Middle frontal gyrus (tissue), 1 donor: Measurements from ENCODE around the gene COPS7A.

Experiments used
- DNase-seq: peaks from one replicate; pipeline ENCODE4 v3.0.0-alpha.2; 2015; ENCODE audit warnings: low spot score; ENCODE audit errors: extremely low spot score

The COPS7A gene

GRCh38 chr12:6723607-6724408 lies at the start of gene COPS7A:
Gene COPS7A, plus strand, starts transcription at chr12:6724046. Its CDS starts 611 bp downstream, at chr12:6724657.
- peak; percentile 97 for DNase-seq

DNA sequence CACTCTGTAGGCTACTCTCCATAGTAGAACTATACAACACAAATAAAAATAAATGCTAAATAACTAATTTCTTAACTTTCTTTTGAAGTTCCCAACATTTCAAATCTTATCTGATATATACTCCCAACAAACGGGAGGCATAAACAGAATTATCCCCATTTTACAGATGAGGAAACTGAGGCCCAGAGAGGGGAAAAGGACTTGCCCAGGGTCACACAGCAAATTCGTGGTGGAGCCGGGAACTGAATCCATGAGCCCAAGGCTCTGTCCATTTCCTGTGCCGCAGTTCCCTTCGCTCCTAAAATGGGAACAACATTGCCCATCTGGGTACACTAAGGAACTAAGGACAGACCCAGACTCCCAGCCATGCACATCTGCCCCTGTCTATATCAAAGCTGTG lies 46.9 kb upstream of the COPS7A start:
- DNase-seq, result no peak

DNA sequence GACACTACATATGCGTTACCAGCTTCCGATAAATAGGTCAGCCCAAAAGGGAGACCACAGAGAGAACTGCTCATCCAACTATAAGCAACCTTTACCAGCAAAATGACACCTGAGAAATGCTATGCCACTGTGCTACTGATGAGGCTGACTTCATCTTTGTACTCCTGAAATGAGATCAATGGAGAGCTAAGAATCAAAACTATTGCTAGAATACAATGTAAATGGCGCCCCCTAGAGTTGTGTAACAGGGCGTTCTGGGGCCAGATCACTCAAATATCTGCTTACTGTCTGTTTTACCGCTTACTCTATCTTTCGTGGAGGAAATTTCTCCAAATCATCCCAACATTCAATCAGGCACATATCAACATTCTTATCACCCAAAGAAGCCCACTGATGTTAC lies 39.2 kb upstream of the COPS7A start:
- no peak for DNase-seq

DNA sequence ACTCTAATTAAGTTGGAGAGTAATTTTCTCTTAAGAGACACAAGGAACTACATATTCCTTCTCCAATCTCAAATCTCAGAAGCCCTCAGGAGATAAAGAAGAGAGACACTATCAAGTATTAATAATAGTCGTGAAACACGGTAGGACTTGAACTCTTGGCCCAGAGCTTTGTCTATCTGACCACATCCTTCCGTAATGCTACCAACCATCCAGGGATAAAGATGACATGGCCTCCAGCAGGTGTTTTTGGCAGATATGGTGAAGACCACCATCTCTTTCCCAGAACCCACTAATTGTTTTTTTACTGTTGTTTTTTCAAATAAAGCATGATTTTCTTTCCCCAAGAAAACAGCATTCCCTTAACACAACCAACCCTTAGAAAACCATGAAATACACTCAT lies 38.0 kb upstream of the COPS7A start:
- no peak for DNase-seq

DNA sequence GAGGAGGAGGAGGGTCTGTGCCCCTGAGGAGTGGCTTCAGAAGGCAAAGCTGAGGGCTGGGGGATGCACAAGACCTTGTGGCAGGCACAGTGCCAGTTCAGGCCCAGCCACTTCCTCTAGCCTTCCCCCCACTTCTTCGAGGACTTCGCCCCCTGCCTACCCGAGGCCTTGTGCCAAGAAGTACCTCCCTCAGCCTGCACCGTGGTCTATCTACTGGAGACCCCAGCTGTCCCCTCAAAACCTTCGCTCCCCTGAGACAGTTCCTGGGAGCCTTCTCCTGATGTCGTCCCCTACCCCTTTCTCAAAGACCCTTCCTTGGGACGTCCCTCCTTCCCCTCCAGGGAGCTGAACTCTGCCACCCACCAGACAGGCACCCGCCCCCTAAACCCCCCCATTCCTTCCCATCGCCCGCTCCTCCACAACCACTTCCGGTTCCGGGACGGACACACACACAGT lies 35.3 kb upstream of the COPS7A start:
- DNase-seq, result no peak

DNA sequence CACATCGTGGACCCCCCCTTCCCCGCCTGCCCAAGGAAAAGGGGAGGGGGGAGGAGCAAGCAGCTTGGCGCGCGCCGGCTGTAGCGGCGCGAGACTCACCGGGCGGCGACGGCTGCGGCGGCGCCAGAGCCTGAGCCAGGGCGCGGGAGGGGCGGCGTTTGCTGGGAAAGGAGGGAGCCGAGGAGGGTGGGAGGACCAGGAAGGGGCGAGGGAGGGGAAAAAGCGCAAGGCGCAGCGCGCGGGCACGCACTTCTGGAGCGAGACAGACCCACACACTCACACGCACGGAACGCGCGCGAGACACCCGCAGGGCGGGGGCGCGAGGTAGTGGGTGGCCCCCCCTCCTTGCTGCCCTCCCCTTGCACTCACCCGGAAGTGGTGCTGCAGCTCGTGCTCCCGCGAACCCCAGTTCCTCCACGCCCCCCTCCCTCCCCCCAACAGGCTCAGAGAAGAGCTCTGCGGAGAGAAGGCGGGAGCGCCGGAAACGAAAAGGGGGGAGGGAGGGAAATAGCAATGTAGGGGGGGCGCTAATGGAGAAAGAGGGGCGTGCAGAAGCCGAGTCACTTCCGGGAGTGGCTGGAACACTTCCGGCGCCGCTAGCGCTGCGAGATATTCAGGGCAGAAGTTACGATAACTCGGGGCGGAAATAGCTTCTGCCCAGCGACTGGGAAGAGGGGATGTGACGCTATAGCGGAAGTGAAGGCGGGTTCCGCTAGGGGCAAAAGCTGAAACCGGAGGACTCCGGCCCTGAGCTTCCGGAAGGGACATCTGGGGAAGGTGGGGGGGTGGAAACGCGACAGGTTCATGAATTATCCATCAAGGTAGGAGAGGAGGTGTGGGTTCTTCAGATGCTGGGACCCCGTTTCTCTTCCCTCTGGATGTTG lies 34.6 kb upstream of the COPS7A start, which contains the start of gene ZNF384:
Gene ZNF384, minus strand, starts transcription at position 377 of the 884 bp plus-strand sequence. CDS start 9,855 bp downstream, outside the sequence.
- peak; percentile 100 for DNase-seq

DNA sequence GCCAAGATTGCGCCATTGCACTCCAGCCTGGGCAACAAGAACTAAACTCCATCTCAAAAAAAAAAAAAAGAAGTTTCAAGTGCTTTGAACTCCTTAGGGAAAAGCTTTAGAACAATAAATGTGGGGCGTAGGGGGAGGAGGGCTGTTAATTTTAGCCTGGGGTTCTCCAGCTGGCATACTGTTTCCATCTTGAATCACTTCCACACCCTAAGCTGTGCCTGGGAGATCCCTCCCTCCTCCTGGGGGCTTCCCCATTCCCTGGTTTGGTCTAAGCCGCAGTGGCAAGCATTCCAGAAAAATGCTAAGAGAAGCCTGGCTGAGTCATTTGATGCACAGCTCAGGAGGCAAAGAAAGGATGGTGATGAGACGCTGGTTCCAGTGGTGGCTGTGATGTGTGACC lies 32.4 kb upstream of the COPS7A start:
- no peak for DNase-seq

DNA sequence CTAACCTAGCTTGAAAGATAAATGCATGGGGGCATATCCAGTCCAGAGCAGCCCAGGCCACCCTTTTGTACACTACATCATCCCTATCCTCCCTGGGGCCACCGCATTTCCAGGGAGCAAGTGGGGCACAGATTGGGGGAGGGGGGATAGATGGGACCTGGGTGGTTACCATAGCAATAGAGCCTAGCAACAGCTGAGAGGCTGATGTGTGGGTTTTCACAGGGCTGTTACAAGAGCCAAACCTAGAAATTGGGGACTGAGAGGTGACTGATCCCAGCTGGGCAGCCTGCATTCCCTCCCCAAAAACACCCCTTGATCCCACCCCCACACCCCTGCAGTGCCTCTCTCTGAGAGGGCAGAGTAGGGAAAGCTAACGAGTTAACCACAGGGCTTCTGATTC lies 31.0 kb upstream of the COPS7A start:
- no peak for DNase-seq

GRCh38 chr12:6693832-6694355 lies 30.0 kb upstream of the COPS7A start:
- DNase-seq, result no peak

DNA sequence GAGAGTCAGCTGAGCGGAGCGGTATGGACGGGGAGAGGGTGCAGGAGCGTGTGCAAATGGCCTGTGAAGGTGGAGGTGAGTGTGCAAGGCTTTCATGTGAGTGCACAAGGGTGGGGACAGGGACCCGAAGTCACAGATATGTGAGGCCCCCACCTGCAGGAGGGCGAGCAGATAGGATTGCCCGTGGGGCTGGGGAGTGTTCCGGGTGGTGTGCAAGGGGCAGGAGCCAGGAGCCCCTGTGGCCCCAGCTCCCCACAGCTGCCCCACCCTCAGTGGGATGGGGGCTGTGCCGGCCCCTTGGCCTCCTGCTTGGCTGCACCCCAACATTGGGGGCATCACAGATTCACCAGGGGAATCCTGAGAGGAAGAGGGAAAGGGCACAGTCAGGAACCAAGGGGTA lies 29.1 kb upstream of the COPS7A start:
- DNase-seq, result no peak

GRCh38 chr12:6695313-6696045 lies 28.4 kb upstream of the COPS7A start:
- no peak for DNase-seq

DNA sequence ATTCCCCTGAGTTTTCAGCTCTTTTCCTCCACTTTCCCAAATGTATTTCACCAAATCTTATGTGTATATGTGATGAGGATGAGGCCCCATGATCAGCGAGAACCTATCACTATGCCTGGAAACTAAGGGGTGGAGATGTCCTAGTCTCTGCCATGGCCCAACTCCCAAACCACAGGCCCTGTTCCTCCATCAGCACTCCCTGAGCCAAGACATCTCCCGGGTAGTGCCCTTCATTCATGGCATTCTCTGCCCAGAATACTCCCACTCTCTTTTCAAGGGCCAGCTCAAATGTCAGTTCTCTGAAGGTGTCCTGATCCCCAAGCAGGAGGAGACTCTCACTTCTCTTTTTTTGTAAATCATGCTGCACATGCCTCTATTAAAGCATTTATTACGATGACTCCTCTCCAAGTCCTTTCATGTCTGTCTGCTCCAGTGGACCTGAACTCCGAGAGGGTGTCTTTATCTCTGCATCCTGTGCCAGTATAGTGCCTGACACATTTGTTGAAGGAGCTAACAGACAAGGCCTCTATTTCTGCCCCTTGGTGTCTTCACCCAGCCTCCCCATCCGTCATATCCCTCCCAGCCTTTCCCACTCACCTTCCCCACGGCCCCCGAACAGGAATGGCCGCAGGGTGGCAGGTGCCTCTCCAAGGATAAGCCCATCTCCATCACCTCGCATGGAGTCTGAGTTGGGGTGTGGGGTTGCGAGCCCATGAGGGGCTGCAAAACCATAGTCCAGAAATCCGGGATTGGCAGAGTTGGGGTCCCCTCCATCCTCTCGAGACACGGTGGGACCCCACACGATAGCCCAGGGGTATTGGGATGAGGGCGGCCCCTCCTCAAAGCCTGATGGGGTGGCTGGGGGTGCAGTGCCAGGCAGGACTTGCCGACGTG lies 26.9 kb upstream of the COPS7A start:
- DNase-seq, result no peak

- no peak for DNase-seq
These were observed 26.1 kb upstream of the COPS7A start for GRCh38 chr12:6697584-6698351.

DNA sequence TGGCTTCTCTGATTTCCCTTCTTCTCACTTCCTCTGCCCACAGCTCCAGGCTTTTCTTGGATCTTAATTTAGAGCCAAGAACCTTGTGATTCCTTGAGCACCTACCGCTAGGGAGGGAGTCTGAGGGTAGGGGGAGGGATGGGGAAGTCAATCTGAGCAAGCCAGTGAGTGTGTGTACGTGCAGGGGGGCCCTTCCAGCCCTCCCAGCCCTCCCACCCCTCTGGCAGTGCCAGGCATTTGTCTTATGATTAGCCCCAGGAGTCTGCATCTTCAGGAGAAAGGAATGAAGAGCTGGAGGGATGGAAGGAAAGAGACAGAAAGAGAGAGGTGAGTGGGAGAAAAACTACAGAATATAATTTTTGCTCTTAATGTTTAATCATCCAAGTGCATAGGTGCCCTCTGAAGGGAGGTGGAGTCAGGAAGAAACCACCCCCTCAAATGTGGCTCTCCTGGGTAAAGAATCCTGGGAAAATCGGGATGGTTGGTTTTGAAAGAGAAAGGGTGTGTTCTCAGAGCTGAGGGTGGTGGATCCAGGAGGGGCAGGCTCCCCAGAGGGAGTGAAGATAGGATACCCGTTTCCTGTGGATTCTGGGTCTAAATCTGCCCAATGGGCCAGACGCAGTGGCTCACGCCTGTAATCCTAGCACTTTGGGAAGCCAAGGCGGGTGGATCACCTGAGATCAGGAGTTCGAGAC lies 25.3 kb upstream of the COPS7A start:
- no peak for DNase-seq

GRCh38 chr12:6699259-6699988 lies 24.4 kb upstream of the COPS7A start:
- DNase-seq, result no peak

GRCh38 chr12:6699989-6700645 lies 23.7 kb upstream of the COPS7A start:
- no peak for DNase-seq

GRCh38 chr12:6700646-6701051 lies 23.2 kb upstream of the COPS7A start, which contains the start of gene PIANP:
Gene PIANP, minus strand, starts transcription at chr12:6700815. Its CDS starts 2,754 bp downstream, at chr12:6698061.
- DNase-seq, result no peak
